NCI-H146 treated with DMSO at 0.1 percent for 48 hours (cell line): ENCODE measurements around the gene DNAJC13.

ENCODE experiments used
- DNase-seq: peaks from one replicate; lab custom pipeline; 2025; ENCODE audit not compliant: unreplicated experiment; lab: John Stamatoyannopoulos, UW

DNAJC13 gene

DNA sequence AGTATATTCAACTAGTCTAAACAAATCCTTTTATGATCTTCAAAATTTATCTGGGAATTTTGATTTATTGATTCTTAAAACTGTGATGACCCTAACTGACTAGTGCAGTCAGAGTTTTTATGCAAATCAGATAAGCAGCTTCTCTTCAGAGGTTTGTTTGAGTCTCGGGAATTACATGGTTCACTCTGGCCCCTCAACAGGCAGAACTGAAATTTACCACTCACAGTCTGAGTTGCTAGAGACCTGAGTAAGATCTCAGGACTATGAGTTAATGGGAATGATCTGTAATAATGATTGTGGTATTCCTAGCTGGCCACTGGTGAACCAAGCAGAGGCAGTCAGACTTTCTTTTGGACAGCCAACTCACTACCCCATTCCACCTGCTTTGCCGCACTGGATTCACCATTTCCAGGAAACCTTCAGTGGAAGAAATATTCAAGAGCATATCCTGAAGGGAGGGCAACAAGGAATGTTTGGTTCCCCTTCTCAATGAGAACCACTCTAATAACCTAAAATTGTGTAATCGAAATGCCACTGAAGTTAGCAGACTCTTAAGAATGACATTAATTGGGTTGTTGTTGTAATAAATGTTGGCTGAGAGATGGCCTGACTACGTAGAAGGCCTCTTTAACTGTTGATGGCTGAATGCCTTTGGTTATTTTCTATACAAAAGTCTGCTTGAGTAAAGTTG lies 11.5 kb upstream of the DNAJC13 start:
- DNase-seq, result no peak

DNA sequence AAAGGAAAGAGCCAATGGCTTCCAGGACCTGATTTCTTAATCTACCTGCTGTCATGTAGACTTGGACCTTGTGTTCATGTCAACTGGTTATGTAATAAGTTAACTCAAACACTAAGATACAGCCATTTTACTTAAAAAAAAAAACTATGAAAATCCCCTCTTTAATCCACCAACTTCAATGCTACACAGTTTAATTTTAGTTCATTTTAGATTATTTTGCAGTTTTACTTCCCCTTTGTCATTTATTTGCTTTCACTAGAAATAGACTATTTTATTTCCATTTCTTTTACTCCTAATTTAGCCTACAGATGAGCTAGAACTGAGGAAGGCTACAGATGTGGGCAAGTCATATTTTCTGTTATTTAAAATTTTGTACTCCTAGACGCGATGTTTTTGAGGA lies 10.7 kb upstream of the DNAJC13 start:
- no peak for DNase-seq

DNA sequence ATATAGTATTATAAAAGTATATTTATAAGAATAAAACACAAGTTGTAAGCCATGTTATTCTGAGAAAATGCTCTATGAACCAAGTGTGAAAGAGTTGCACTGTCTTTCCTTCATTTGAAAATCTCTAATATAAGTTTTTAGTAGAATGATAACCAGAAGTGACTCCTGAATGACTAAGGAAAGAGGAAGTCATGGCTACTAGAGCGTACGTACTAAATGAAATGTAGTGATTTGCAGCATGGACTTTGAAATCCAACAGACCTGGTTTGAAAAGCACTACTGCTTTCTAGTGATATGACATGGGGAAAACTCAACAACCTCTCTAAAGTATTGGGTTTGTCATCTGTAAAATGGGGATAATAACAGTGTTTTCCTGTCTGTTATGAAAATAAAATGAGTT lies 10.3 kb upstream of the DNAJC13 start:
- no peak for DNase-seq

DNA sequence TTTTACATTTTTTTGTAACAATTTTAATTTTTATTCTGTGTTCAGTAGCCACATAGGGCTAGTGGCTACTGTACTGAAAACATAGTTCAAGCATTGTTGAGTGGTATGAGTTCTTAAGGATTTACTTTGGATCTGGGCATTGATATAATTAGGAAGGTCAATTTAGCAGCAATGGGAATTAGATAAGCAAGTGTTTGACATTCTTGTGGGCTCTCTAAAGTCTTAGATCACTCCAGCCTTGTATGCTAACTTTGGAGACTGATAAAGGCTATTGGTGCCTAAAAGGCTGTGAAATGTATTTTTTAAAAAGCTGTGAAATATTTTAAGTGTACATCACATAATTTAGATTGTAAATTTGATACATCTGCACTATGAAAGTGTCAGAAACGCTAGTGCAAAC lies 2.5 kb upstream of the DNAJC13 start:
- DNase-seq, result no peak

DNA sequence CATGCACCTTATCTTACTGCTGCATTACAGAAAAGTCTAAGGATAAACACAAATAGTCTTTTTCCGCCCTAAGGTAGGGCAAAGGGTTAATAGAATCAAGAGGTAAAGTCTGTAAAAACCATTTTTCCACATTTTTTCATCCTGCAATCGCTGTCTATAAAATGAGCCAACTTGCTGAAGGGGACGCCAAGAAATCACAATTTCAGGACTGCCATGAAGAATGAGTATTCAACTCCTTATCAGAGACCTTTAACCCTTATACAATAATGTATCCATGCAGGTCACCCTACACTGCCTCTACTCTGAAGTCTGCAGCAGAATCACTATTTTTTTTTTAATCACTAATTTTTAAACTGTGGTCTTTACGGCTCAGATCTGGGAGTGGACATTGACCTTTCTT lies 1.1 kb upstream of the DNAJC13 start:
- no peak for DNase-seq

DNA sequence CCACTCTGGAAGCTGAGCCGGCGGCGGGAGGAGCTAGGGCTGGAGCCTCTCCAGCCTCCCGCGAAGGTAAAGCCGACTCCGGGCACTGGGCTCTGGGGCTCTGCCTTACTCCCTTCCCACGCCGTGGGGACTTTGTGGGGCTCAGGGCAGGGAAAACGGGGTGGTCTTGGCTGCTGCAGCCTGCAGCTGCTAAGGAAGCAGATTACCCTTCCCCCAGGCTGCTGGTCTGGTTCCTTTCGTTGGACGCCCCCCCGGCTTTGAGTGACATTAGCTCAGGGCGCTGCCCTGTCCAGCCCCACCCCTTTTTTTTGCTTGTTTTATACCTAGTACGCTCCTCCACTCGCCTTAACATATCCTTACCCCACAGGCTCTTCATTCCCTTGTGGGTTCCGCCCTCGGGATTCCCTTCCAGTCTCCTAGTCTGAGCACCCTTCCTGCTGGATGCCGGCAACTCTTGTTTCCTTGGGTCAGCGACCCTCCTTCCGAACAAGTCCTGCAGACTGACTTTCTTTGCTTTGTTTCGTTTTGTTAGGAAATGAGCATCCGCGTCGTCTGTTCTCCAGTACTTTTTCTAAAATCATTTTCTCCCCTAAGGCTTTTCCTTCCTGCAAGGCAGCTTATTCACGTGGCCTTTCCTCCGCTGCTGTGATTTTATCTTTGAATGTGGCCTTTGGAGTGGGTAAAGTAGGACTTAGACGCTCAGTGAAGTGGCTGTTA lies 551 bp downstream of the DNAJC13 start:
- DNase-seq, result peak; percentile 82

DNA sequence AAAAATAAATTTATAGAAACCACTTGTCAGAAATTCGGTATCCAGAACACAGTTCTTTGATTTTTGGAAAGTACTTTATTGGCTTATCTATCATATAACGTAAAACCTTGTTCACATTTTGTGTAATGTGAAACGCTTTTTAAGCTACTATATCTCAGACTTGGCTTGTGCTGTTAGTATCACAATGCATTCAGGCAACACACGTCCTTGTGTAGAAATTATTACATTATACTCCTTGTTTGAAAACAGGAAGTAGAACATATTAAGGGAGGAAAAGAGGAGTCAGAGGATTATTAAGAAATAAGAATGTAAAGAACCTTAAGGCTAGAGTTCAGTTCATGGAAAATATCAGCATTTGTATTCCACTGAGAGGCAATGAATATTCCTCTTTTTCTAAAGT lies 1.6 kb downstream of the DNAJC13 start:
- no peak for DNase-seq

DNA sequence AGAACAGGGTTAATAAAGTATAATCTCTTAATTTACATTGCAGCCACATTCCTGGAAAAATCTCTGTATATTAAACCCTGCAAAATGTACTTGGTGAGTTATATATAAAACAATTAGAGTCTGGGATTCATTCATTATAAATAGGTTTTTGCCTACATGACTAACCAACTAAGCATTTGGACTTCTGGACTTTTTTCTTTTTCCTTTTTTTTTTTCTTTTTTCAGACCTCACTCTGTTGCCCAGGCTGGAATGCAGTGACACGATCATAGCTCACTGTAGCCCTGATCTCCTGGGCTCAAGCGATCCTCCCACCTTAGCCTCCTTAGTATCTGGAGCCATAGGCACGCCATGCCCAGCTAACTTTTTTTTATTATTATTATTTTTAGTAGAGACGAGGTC lies 4.5 kb downstream of the DNAJC13 start:
- no peak for DNase-seq

DNA sequence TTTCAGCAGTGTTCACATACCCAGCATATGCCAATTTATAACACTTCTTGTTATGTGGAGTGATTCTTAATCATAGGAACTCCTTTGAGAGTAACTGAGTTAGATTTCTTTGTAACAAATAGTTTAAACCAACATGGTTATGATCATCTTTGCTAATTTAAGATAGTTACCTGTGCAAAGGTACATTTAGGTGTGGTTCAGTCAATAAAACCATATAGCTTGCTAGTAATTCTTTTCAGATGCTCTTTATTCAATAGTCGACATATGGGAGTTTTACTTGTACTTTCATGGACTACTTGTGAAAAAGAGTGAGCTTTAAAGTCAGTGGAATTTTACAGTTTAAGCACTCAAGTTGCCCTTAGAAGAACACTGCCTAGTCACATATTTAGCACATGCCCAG lies 5.2 kb downstream of the DNAJC13 start:
- no peak for DNase-seq

DNA sequence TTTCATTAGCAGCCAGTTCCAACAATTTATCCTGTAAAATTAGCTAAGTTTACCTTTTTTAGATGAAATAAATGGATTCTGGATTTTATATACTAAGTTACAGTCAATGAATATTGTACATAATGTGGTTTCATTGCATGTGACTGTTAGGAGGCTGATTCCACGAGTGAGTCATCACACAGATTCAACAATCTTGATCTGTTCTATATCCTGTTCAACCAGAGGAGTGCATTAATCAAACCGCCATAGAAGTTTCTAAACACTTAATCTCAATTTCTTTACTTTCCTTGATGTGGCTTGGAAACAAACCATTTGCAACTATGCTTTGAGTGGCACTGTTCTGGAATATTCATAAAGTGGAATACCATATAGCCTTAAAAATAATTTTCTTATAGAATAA lies 15.3 kb downstream of the DNAJC13 start:
- DNase-seq, result no peak

DNA sequence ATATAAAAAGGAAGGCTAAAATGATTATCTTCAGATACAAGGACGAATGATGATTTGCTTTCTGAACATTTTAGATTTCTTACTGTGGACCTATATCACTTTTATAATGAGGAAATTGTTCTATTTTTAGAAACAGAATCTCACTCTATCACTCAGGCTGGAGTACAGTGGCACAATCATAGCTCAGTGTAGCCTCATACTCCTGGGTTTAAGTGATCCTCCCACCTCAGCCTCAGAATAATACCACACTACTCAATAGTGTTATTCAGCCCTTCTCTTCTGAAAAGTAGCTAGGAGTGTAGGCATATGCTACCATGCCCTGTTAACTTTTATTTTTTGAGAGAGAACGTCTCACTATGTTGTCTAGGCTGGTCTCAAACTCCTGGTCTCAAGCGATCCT lies 15.8 kb downstream of the DNAJC13 start:
- DNase-seq, result no peak

DNA sequence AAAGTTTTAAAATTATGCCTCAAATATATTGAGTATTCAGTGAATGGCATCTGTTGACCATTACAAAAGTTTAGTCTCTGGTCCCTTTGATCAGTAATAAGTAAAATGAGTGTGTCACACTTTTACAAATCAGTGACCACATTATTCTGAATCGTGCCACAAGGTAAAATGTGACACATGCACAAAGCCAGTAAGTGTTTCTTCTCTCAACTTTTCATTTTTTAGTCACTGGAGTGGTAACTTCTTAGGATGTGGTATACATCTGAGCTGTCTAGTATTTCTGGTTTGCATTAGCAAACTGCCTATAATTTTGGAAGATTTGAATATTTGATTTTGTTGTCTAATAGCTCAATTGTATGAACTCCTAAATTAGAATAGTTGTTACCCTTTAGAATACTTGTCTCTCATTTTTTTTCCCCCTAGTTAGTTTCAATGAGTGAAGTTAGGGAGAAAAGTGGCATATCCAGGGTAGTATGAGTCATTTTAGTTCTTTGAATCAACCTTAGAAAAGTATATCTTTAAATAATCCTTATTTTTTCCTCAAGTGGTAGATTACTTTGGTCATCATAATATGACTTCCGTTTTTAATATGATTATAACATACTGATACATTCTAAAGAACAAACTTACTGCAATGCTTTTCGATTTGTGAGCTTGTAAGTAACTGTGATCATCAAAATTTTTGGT lies 18.1 kb downstream of the DNAJC13 start:
- DNase-seq, result no peak

DNA sequence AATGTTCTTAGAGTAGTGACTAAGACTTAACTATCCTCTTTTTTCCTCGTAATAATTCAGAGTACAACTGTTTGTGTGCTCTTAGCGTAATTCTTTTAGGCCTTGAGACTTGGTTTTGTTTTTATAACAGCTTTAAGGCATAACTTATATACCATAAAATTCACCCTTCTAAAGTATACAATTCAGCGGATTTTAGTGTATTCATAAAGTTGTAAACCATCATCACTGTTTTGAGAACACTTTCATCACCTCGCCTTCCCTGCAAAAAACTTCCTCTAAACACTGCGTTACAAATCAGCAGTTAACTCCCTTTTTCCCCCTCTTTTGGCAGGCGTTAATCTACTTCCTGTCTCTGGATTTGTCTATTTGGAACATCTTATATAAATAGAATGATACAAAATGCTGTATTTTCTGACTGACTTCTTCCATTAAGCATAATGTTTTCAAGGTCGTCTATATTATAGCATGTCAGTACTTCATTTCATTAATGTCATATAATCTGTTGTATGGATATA lies 18.7 kb downstream of the DNAJC13 start:
- DNase-seq, result no peak

DNA sequence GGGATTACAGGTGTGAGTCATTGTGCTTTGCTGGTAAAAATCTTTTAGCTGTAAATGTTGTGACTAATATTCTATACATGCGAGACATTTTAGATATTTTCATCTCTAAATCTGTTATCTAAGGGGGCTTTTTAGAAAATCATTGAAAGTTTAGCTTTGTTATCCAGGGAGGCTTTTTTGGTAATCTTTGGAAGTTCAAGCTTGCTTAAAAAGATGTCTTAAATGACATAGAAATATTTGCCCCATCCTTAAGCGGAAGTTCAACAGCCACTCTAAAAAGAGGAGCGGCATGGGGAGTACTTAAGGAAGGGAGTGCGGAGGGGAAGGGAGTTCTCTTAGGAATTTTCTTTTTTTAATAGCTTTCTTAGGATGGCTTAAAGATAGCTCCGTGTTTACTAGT lies 26.1 kb downstream of the DNAJC13 start:
- DNase-seq, result no peak

DNA sequence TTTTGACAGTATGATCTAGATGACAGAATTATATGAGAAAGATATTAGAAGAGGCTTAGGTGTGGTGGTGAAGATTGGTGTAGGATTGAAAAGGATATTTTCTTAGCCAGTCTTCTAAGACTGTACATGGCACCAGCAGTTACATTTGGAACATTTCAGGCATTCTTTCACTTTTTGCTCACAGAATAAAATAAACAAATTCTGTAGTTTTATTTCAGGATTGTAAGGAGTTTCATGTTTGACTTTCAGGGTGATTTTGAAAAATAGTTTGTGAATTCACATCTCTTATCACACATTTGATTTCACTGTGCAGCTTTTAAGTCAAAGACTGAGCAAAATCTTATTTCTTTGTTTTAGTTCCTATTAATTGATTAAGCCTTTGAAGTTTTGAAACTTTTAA lies 27.1 kb downstream of the DNAJC13 start:
- DNase-seq, result no peak

DNA sequence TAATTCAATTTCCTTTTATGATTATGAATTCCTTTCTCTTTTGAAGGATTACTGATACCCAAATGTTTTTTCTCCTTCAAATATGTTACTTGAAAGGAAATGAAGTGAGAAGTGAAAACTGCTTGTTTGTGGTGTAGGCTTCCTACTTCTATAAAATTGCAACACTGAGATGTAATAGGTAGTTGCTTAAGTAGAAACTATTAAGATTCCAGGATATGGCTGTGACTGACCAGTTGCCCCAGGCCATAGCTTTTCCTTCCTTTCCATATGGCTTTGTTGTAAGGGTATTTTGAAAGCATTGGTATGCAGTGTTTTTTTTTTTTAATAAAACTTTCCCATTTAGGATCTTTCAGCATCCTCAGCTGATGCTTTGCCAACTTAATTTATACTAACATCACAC lies 28.5 kb downstream of the DNAJC13 start:
- no peak for DNase-seq

DNA sequence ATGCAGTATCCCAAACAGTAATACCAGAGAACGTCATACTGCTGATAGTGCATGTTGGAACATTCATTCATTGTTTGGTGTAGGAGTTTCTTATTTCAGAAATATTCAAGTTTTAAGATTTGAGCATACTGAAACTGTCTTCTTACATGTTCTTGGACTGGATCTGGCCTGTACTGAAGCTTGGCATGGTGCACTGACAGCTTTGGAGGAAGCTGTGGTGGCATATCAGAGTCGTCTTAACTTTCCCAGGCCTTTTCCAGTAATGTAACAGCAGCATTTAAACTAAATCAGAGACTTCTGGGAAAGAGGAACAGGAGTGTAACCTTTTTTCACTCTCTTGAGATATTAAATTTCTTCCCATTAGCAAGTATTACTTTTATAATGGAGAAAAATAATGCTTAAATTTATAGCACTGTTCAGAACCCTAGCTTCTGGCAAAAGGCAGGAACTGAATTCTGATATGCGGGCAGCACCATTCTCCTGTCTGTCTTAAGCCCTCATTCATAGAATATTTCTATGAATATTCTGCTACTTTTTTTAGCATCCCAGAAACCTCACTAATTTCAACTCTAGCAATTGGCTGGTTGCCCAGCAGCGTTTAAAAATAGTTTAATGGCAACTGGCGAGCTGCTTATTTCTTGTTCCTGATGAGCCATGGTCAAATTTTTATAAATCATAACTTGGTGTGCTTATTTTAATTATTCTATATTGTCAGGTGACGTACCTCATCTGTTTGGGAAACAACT lies 31.1 kb downstream of the DNAJC13 start:
- DNase-seq, result no peak

DNA sequence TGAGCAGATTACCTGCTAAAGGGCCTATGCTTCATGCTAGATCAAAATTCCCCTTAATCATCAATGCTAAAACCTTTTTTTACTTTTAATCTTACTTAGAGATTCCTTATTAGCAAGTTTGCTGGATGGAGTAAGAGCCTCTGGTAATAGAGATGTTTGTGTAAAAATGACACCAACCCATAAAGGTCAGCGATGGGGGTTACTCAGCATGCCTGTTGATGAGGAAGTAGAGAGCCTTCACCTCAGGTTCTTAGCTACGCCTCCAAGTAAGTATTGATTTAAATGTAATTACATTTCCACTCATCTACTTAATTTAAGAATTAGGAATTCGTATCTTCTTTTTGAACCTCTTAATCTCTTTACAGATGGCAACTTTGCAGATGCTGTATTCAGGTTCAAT lies 38.8 kb downstream of the DNAJC13 start:
- no peak for DNase-seq

DNA sequence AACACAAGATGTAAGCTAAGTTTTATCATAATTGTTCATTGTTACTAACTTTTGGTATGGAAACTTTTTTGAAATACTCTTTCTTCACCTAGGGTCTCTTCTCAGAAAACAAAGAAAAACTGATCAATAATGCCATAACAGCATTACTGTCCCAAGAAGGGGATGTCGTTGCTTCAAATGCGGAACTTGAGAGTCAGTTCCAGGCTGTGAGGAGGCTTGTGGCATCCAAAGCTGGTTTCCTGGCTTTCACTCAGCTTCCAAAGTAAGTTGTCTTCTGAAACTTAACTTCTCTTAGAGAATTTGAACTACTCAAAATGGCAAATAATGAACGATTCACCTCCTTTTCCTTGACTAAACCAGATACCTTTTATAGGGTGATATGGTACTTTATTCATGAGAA lies 39.3 kb downstream of the DNAJC13 start:
- no peak for DNase-seq

DNA sequence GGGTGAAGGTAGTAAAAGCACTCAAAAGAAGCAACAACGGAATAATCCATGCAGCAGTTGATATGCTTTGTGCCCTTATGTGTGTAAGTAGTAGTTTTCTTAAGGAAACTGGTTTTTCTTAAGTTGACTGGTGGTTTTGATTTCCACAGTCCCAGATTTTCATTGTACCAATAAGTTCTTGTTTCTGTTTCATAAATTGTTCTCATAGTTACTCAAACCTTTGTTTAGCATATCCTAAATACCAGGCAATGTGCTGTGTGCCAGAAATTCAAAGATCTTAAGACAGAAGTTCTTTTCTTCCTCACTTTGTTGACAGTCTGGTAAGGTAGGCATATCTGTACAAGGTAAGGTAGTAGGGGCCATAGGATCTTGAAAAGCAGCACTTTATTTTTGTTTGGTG lies 40.0 kb downstream of the DNAJC13 start:
- no peak for DNase-seq

DNA sequence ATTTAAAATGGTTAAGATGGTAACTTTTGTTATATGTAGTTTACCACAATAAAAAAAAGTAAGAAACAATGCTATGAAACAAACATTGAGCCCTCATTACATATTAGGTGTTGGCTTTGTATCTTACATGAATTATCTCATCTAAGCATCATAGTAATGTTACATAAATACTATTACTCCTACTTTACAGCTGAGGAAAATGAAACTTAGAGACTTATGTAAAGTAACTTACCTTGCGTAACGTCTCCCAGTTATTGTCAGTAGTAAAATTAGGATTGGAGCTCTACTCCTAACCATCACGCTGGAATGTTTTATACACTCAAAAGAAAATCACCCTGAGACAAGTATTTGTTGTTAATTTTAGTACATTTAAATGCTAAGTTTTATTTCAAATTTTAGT lies 42.2 kb downstream of the DNAJC13 start:
- DNase-seq, result no peak

DNA sequence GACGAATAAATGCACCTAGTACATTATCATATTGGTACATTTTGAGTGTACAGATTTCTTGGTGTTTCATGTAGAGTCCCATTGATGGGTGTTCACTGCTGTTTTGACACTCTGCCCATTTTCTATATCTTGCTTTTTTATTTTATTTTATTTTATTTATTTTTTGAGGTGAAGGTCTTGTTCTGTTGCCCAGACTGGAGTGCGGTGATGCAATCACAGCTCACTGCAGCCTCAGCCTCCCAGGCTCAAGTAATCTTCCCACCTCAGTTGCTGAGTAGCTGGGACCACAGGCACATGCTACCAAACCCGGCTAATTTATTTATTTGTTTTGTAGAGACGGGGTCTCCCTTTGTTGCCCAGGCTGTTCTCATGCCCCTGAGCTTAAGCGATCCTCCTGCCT lies 44.2 kb downstream of the DNAJC13 start:
- no peak for DNase-seq
